Mucosa of descending colon (tissue), 3 donors: ENCODE results near the gene CBX2. TPM values are rescaled to one million over a fixed set of nuclear protein-coding genes. Genes with fewer than 3 reads are reported as not detected.

ENCODE experiments used
- ATAC-seq: fragments of 200-7000 bp; cut with Tn5 transposase; one replicate; pipeline ENCODE4 v1.9.1; 2020; ENCODE audit warnings: mild to moderate bottlenecking, moderate library complexity
- DNase-seq, 3 donors: peaks; one replicate each; pipeline ENCODE4 v3.0.0-alpha.2; 2020
- H3K36me3 ChIP-seq: fragments of 200-600 bp; one replicate; pipeline ENCODE4 v1.8.0; 2021; ENCODE audit warnings: low read depth, mild to moderate bottlenecking
- H3K4me1 ChIP-seq: fragments of 200-600 bp; one replicate; pipeline ENCODE4 v1.8.0; 2021; ENCODE audit warnings: low read depth, mild to moderate bottlenecking
- H3K4me3 ChIP-seq: fragments of 200-600 bp; one replicate; pipeline ENCODE4 v1.8.0; 2021; ENCODE audit warnings: mild to moderate bottlenecking
- H3K9me3 ChIP-seq: fragments of 200-600 bp; one replicate; pipeline ENCODE4 v1.8.0; 2021; ENCODE audit warnings: mild to moderate bottlenecking
- CTCF ChIP-seq: fragments of 200-600 bp; IDR thresholded peaks from one replicate; pipeline ENCODE4 v1.8.0; 2022; ENCODE audit warnings: antibody characterized with exemption, mild to moderate bottlenecking
- intact Hi-C, 2 donors: fragments of 100-400 bp; cut with DNase I in 1 of 2; cut with micrococcal nuclease in 1 of 2; formaldehyde crosslinking; loops; one replicate each; pipeline versions ENCODE4 v1.11.0 to v1.11.1; 2022; cut with DNase I, micrococcal nuclease
- total RNA-seq, 3 donors: library from RNA; stranded (reverse); fragmentation: NEBNext Ultra II Directional in 2 of 3; extraction: Animal tissue kit (Norgen Biotek cat#: 25700) in 2 of 3; gene quantifications; one replicate each; pipeline versions ENCODE4 v1.2.1 to v1.2.4, GENCODE V29; 2021 to 2023
- donor health status: DM: no; HTN: no; CAD: no; lungs with moderate emphysema.
- donor health status: DM: no; HTN: no; CAD: no.
- donor health status: DM: no; HTN: yes; CAD: no.

Gene CBX2
- total RNA-seq, 3 donors from 2014 or later: 0.14 to 1.5 (median 0.76) TPM

GRCh38 chr17:79777120-79777893 lies 641 bp upstream of the CBX2 start:
- intact Hi-C loops: no loop called here
- Histone ChIP-seq H3K36me3 (no peaks in the 10 kb centered on the region), H3K4me1 (peaks cover 17% of the 10 kb centered on the region), H3K4me3 (no peak overlapping the region), H3K9me3 (no peaks in the 10 kb centered on the region)
- ATAC-seq (peak; percentile 34), DNase-seq (peak in 1 of 3 donors; percentile 66)
- TF ChIP-seq CTCF: no peak

- H3K36me3 ChIP-seq: no peaks in the 10 kb centered on the region
- DNase-seq: no peak
- ATAC-seq: no peak
- no peak for TF ChIP-seq CTCF
- peaks cover 17% of the 10 kb centered on the region for H3K4me1 ChIP-seq
- H3K9me3 ChIP-seq: no peaks in the 10 kb centered on the region
- H3K4me3 ChIP-seq: no peak overlapping the region
- intact Hi-C loops: no loop called here
Observed at GRCh38 chr17:79778504-79779083, 646 bp downstream of the CBX2 start.

- intact Hi-C loops: no loop called here
- Histone ChIP-seq H3K4me1 (peaks cover 17% of the 10 kb centered on the region), H3K4me3 (no peak overlapping the region), H3K36me3 (no peaks in the 10 kb centered on the region), H3K9me3 (no peaks in the 10 kb centered on the region)
- ATAC-seq (peak; percentile 5), DNase-seq (no peak)
- TF ChIP-seq CTCF: no peak
Observed at GRCh38 chr17:79779084-79779529, 1.2 kb downstream of the CBX2 start.

GRCh38 chr17:79779661-79780365 lies 1.9 kb downstream of the CBX2 start:
- no peak for DNase-seq
- Histone ChIP-seq H3K4me3 (no peak overlapping the region), H3K36me3 (no peaks in the 10 kb centered on the region), H3K4me1 (peaks cover 17% of the 10 kb centered on the region), H3K9me3 (no peaks in the 10 kb centered on the region)
- TF ChIP-seq CTCF: no peak
- no peak for ATAC-seq
- intact Hi-C loops: no loop called here

GRCh38 chr17:79781012-79781650 lies 3.2 kb downstream of the CBX2 start:
- ATAC-seq: no peak
- H3K9me3 ChIP-seq: no peaks in the 10 kb centered on the region
- no peak for TF ChIP-seq CTCF
- no peak for DNase-seq
- H3K4me3 ChIP-seq: no peak overlapping the region
- H3K36me3 ChIP-seq: no peaks in the 10 kb centered on the region
- intact Hi-C loops: no loop called here
- H3K4me1 ChIP-seq: peaks cover 17% of the 10 kb centered on the region
